Pons (tissue), 1 donor: ENCODE results near the gene BTN2A1.
"Not testable (repeated sequence)": the region's sequence is repeated elsewhere in the genome, so short reads cannot be mapped to it uniquely, and the experiment has no call there.

Experiments used
- DNase-seq: peaks from one replicate; pipeline ENCODE4 v3.0.0-alpha.2; 2016; ENCODE audit warnings: low spot score

The BTN2A1 gene

DNA sequence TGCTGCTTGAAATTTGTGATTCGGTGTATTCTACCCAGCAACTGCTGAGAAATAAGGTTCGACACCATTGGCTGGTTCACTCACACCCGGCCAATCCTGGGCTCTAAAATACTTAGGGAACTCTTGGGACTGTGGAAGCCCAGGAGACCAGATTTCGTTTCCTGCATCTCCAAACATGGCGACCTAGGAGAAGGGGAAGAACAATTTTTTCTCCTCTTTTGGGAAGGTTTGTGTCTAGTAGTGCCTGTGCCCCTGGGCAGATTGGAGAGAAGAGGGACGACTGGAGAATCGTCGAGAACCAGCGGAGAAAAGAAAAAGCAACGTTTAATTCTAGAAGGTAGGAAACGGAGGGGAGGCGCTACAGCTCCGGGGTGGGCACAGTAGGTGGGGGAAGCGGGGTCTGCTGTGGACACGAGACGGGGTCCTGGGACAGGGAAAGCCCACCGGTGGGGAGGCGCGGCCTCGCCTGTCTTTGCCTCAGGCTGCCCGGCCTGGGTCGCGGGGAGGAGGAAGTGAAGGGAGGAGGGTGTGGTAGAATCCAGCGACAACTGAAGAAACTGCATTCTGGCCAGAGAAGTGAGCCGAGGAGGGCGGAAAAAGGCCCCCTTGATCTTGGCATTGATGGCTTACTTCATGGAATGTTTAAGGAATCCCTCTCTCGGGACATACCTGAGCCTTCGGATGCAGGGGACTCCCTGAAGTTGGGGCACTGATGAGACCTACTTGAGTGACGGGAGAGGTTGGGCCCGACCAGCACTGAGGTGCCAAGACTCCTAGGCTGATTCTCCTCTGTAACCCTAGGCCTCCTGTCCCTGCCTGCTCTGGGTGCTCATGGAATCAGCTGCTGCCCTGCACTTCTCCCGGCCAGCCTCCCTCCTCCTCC is at the start of gene BTN2A1:
TSS of gene BTN2A1 (plus strand) at position 150 of the 883 bp plus-strand sequence. CDS start at position 832, 682 bp downstream.
- peak; percentile 99 for DNase-seq

DNA sequence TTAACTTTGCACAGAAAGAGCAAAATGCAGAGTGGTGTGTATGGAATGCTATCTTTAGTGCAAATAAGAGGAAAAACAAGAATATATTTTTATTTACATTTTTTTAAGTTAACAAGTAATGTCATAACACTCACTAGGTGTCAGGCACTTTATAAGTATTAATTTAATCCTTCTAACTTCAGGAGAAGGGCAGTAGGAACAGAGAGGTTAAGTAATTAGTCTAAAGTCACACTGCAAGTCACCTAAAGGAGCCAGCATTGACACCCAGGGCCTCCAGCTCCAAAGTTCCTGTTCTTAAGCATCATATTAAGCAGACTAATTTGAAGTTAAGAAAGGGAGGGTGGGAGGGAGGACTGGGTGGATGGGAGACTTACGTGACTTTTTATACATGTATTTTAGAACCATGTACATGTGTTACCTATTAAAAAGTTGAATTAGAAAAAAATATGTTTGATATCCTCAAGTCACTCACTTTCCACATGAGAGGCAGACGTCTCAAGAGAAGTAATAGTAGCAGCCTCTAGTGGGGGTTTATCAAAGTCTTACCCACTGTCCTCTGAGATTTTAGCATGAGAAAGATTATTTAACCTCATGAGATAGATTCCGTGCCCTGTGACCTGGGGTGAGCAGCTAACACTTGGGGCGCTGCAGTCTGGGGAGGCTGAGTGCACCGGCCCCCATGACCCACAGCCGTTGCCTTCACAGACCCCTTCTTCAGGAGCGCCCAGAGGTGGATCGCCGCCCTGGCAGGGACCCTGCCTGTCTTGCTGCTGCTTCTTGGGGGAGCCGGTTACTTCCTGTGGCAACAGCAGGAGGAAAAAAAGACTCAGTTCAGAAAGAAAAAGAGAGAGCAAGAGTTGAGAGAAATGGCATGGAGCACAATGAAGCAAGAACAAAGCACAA is 48.7 kb upstream of the BTN2A1 start:
- no peak for DNase-seq

DNA sequence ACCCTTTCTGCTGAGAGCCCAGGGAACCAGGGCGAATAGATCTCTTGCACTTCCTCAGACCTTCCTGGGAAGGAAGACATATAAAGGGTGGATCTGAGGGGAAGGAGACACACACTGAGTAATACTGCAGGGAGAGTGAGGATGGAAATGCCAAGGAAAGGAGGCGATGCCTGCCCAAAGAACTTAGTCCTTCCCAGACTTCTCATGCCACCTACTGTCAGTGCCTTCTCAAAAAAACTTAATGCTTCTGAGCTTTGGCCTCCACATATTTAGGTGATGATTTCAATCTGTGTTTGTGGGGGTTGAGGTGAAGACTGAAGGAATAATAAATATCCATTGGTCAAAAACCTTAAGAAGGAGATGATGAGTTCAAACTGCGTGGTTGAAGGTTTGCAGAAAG is 46.0 kb upstream of the BTN2A1 start:
- no peak for DNase-seq

DNA sequence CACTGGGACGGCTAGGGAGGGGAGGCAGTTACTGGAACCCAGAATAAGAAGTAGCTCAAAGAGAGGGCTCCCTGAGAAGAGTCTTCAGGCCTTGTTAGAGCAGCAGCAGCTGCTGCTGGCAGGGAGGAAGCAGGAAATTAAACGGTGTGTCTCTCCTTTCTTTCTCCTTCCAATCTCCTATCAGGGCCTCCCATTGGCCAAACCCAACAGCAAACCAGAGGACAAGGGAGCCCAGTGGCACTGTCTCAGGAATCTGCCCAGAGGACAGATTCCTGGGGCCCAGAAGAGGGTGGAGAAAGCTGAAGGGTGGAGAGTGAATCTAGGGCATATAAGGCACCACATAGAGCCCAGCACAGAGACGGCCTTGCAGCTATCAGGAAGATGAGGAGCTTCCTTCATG is 45.5 kb upstream of the BTN2A1 start:
- no peak for DNase-seq

DNA sequence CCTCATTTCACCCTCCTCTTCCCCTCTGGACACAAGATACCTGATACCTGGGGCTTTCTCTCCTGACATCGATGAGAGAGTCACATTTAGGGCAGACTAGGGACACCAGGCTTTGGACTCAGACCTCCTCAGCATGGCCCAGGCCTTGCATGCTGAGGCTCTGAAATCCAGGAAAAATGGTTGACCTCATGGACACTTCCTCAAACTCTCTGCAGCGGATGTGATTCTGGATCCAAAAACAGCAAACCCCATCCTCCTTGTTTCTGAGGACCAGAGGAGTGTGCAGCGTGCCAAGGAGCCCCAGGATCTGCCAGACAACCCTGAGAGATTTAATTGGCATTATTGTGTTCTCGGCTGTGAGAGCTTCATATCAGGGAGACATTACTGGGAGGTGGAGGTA is 44.8 kb upstream of the BTN2A1 start:
- DNase-seq, result no peak

DNA sequence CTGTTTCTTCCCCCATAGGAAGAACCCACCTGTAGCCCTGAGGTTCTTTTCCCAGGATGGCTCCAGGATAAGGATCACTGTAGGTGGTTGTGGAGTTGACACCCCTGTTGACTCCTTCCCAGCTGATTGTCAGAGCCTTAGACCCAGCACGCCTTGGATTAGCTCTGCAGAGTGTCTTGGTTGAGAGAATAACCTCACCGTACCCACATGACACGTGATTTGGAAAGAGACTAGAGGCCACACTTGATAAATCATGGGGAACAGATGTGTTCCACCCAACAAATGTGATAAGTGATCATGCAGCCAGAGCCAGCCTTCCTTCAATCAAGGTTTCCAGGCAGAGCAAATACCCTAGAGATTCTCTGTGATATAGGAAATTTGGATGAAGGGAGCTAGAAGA is 43.5 kb upstream of the BTN2A1 start:
- DNase-seq, result no peak

DNA sequence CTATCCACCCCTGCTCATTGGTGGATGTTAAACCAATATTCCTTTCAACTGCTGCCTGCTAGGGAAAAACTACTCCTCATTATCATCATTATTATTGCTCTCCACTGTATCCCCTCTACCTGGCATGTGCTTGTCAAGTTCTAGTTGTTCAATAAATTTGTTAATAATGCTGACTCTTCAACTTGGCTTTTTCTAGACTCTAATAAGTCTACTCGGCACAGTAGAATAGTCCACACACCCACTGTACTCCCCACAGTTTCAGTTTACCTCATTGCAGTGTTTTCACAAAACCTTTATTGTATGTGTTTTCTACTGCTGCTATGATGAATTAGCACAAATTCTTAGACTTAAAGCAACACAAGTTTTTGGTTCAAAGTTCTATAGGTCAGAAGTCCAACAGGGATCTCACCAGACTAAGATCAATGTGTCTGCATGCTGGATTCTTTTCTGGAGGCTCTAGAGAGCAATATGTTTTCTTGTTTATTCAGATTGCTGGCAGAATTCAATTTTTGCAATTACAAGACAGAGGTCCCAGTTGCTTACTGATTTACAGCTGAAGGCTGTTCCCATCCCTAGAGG is 42.6 kb upstream of the BTN2A1 start:
- no peak for DNase-seq

DNA sequence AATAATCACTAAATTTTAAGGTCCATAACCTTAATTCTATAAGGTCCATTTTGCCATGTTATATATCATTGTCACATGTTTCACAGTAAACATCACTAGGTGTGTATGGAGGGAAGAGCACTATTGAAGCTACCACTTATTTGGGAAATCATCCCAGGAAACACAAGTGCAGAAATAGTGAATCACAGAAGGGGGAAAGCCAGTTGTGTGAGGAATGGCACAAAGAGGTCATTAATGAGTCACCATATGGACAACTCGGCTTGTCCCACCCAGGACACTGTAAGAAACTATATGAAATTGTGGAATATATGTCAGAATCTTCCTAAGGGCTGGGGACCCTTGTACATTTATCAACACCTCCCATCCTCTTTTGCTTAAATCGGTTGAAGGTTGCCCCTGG is 42.0 kb upstream of the BTN2A1 start:
- DNase-seq, result no peak

DNA sequence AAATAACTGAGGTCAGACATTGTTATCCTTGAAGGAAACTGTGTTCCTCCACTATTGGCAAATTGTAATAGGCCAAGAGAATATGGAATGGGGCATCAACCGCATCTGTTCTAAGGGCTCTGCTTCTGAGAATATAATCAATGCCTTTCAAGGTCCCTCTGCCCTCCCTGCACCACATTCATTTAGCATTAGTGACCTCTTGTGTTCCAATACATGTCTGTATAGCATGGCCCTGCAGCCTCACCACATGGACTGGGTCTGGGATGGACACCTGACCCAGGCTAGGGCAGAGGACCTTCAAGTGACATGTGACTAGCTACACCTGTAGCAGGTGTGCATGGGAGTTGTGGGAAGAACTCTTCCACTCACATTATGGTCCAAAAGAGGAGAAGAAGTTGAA is 41.5 kb upstream of the BTN2A1 start:
- no peak for DNase-seq

DNA sequence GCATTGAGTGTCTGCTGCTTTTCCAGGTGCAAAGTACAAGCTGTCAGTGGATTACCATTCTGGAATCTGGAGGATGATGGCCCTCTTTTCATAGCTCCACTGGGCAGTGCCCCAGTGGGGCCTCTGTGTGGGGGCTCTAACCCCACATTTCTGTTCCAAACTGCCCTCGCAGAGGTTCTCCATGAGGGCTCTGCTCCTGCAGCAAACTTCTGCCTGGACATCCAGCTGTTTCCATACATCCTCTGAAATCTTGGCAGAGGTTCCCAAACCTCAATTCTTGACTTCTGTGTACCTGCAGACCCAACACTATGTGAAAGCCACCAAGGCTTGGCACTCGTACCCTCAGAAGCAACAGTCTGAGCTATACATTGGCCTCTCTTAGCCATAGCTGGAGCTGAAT is 39.7 kb upstream of the BTN2A1 start:
- not testable (repeated sequence) for DNase-seq

DNA sequence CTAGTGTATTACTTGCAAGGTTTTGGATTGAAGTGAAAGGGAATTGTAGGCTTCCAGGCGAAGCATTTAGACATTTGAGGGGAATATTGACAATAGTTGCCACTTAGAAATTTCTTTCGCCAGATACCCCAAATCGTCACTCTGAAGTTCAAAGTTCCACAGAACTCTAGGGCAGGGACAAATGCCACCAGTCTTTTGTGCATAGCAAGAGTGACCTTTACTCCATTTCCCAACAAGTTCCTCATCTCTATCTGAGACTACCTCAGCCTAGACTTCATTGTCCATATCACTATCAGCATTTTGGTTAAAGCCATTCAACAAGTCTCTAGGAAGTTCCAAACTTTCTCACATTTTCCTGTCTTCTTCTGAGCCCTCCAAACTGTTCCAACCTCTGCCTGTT is 39.0 kb upstream of the BTN2A1 start:
- DNase-seq, result not testable (repeated sequence)

DNA sequence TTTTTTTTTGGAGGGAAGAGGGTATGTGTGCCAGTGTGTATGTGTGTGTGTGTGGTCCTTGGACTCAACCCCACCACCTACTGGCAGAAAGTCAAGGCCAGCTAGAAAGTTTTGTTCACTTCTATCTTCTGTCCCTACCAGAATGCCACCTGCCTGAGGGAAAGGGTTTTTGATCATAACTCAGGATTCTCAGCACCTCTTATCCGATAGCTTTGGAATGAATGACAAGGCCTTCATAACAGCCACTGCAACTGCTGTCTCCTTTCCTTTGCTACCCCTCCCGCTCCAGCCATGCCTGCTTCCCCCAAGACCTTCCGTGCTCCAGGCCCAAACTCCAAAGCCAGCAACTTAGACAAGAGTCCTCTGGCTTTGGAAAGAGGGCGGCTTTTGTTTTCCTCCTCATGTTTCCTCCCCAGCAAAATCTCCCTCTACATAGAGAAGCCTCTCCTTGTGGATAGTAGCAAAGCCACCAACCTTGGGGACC is 37.0 kb upstream of the BTN2A1 start:
- DNase-seq, result peak; percentile 30

DNA sequence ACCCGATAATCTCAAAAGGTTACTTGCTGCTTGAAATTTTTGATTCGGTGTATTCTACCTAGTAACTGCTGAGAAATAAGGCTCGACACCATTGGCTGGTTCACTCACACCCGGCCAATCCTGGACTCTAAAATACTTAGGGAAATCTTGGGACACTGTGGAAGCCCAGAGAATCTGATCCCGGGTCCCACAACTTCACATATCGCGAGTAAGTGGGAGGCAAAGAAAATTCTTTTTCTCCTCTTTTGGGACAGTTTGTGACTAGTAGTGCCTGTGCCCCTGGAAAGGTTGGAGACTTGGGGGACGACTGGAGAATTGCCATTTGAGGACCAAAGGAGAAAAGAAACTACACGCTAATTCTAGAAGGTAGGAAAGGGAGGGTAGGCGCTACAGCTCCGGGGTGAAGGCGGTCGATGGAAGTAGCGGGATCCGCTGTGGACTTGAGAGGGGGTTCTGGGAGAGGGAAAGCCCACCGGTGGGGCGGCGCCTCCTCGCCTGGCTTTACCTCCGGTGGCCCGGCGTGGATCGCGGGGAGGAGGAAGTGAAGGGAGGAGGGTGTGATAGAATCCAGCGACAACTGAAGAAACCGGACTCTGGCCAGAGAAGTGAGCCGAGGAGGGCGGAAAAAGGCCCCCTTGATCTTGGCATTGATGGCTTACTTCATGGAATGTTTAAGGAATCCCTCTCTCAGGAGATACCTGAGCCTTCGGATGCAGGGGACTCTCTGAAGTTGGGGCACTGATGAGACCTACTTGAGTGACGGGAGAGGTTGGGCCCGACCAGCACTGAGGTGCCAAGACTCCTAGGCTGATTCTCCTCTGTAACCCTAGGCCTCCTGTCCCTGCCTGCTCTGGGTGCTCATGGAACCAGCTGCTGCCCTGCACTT is 36.3 kb upstream of the BTN2A1 start:
- DNase-seq, result peak; percentile 96

DNA sequence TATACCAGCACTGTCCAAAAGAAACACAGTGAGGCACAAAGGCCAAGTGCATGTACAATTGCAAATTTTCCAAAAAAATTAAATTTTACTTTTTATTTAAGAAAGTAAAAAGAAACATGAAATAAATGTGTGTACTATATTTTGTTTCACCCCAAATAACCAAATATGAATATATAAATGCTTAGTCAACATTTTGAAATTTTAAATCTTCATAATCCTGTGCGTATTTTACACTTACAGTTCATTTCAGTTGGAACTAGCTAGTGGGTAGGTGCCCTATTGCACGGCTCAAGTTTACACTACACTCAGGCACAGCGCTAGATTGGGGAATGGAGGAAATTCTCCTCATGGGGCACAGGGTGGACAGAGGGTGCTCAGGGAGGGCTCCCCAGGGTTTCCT is 35.4 kb upstream of the BTN2A1 start:
- no peak for DNase-seq

DNA sequence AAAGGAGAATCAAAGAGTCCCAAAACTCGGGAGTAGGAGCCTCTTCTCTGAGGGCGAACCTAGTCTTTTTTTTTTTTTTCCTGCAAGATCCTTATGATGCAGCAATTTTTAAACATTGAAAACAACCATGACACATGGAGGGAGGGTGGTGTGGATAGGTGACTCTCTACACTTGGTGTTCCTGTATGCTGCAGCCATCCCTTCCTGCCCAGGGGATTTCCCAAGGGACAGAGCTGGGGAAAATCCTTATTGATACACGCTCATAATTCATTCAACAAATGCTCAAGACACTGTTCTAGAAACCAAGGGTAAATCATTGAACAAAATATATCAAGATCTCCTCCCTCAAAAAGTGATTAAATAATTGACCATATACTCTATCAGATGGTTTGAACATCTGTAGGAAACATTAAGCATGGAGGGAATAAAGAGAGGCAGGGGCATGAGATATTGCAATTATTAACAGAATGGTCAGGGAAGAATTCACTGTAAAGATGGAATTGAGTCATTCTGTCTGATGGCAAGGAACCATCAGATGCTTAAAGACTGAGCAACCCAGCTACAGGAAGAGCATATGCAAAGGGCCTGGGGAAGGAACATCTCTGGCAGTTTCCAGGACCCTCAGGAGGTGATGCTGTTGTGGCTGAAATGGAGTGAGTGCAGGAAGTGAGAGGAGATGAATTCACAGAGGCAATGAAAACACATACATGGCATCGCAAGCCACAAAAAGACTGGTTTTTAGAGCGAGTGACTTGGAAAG is 30.9 kb upstream of the BTN2A1 start:
- no peak for DNase-seq

DNA sequence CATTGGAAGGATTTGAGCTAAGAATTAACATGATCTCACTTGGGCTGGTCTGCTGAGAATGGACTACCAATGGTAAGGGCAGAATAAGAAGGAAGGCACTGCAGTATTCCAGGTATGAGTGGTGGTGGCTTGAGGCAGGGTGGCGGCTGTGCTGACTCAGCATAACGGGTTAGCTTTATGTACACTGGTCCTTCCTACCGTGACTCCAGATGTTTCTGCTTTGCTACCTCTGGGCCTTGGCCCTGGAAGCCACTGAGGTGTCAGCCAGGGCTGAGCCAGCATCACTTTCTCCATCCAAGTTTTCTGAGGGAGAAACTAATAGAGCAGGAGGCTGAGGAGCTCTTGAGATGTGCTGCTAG is 30.3 kb upstream of the BTN2A1 start:
- DNase-seq, result no peak

DNA sequence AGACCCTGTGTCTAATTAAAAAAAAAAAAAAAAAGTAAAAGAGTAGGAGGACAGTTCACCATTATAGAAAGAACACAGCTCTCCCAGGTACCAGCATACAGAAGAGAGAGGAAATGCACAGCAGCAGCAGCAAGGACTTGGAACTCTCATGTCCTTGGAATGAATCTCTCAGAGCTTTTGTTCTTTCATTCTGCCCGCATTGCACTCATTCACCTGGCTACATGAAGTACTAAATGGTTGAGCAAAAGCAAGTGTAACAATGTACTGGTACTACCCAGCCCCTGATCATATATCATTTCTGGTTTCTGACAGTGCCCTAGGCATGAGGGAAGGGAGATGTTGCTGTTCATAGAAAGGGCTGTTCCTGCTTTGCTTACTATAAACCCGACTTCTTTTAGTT is 29.5 kb upstream of the BTN2A1 start:
- no peak for DNase-seq

DNA sequence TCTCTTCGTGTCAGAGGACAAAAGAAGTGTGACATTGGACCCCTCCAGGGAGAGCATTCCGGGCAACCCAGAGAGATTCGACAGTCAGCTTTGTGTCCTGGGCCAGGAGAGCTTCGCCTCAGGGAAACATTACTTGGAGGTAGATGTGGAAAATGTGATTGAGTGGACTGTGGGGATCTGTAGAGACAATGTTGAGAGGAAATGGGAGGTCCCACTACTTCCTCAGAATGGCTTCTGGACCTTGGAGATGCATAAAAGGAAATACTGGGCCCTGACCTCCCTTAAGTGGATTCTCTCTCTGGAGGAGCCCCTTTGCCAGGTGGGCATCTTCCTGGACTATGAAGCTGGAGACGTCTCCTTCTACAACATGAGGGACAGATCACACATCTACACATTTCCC is 27.0 kb upstream of the BTN2A1 start:
- no peak for DNase-seq

DNA sequence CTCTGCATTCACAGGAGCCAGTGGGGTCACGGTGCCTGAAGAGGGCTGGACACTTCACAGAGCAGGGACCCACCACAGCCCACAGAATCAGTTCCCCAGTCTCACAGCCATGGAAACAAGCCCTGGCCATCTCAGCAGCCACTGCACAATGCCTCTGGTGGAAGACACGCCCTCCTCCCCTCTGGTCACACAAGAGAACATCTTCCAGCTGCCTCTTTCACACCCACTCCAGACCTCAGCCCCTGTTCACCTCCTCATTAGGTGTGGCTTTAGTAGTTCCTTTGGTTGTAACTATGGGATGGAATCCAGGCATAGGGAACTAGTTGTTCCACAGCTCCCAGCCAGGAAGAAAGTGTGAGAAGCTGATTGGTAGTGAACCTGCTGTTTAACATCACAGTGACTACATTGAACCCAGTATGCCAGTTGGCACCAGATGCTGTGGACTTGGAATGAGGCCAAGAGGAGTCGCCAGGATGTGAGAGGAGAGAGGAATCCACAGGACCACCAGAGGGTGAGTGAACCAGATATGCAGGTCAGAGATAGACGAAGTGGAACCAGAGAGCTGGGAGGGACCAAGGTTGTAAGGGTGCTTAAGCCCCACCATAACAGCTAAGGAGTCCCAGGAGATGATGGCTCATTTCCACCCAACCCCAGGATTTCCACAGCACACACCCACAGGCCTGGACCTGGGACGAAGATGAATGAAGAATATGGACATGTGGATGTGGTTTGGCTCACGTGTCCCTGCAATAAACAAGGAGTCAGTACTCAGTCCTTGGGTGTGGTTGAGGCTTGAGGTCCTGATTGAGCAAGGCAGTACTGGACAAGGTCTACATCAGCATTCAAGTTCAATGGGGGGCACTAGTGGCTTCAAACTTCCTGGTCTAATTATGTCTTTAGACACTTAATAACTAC is 26.2 kb upstream of the BTN2A1 start:
- DNase-seq, result no peak
